Fibroblast of mammary gland (primary cell): ENCODE results near the gene BTBD9.

Source experiments
- DNase-seq: peaks from one replicate; pipeline ENCODE4 v3.0.0-alpha.2; 2010; ENCODE audit warnings: low read depth
- H3K4me3 ChIP-seq: 2 replicates; pipeline ENCODE4 v1.5.1; 2011; ENCODE audit warnings: low read depth, mild to moderate bottlenecking, low read length, moderate library complexity; ENCODE audit not compliant: control insufficient read depth
- TF ChIP-seq, protein P1 (sequence below): conservative IDR thresholded peaks from 2 replicates; pipeline ENCODE4 v1.5.1; 2011; ENCODE audit warnings: low read depth, low read length, inconsistent platforms; ENCODE audit not compliant: control insufficient read depth, insufficient read depth

BTBD9 gene

DNA sequence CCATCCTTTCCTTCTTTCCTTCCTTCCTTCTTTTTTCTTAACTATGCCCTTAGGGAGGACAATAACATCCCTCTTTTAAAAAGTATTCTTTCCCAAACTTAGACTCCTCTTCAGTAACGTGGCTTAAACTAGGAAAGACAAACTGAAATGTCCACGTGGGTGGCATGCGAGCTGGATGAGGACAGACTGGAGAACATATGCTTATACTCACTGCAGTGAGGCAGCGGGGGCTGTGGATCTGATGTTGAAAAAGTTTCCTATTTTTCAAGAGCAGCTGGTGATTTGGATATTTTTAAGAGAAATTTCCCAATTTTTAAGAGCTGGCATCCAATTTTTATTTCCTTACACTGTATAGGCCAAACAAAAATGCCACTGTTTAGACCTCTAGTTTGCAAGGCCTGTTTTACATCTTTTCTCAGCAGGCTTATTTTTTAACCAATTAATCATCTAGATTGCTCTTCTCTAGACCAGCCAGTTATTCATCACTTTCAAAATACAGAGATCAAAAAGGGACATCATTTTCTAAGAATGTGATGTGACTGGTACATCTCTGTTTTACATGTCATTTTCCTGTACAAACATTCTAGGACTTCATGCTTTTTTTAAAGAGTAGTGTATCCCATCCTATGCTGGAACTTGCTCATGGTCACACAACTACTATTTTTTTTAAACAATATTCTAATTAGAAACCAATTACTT, 226.5 kb downstream of the BTBD9 start:
- peak; percentile 25 for DNase-seq
- no peak overlapping the region for H3K4me3 ChIP-seq
- TF ChIP-seq, protein P1, sequence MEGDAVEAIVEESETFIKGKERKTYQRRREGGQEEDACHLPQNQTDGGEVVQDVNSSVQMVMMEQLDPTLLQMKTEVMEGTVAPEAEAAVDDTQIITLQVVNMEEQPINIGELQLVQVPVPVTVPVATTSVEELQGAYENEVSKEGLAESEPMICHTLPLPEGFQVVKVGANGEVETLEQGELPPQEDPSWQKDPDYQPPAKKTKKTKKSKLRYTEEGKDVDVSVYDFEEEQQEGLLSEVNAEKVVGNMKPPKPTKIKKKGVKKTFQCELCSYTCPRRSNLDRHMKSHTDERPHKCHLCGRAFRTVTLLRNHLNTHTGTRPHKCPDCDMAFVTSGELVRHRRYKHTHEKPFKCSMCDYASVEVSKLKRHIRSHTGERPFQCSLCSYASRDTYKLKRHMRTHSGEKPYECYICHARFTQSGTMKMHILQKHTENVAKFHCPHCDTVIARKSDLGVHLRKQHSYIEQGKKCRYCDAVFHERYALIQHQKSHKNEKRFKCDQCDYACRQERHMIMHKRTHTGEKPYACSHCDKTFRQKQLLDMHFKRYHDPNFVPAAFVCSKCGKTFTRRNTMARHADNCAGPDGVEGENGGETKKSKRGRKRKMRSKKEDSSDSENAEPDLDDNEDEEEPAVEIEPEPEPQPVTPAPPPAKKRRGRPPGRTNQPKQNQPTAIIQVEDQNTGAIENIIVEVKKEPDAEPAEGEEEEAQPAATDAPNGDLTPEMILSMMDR = no peak

DNA sequence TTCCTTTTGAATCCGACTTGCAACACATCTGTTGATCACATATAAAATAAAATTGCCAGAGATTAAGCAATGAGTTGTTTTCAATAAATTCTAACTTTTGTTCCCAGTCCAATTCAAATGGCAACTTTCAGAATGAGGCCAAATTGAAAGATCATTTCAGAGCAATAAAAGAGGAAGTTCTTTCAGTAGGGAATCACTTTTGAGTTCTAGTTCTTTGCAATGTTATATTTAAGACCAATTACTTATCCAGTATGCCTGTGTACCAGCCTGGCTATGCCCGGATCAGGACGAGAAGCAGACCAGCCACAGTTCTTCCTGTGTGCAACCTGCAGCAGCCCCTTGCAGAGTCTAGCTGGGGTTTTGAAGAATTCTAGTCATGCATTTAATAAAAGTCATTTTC, 232.5 kb downstream of the BTBD9 start:
- H3K4me3 ChIP-seq = no peak overlapping the region
- TF ChIP-seq, protein P1 = no peak
- no peak for DNase-seq

DNA sequence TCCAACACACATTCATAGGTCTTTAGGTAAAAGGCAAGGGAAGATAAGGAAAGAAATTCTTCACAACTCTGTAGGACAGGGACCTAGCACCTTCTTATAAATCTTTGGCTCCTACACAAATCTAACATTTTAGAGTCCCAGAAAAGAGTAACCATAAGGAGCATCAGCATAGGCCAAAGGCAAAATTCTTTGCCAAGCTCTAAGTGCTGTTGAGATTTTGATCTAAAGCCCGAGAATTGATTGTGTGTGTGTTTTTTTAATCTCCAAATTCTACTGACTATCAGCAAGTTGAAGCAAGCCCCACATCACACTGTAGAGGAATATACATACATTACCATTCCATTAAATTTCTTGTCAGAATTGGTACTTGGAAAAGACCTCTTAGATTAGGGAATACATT, 233.6 kb downstream of the BTBD9 start:
- H3K4me3 ChIP-seq = no peak overlapping the region
- TF ChIP-seq, protein P1 = no peak
- no peak for DNase-seq

DNA sequence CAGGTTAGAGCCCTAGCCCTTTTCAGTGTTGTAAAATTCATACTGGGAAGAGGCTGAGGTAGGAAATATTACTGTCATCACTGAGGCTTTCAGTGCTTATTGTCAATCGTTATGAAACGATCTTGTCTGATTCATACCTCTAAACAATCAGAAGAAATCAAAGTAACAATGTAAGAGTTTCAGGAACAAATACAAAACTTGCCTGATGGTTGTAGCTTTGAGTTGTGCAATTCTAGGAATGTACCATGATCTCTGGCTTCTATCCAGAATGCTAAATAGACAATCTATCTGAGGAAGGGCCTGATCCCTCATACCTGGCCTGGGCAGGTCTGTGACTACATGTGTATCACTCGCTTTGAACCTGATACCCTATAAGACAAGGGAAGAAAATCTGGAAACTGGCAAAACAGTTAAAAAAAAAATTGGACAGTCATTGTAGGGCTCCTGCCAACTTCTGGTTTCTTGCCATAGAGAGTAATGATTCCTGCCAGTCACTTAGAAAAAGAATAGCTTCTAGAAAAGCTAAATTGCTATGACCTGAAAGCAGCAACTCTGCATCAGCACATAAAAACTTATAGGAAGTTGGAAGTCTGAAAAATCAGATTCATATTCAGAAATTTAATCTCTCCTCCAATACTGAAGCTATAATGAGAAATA, 234.7 kb downstream of the BTBD9 start:
- peak; percentile 33 for DNase-seq
- TF ChIP-seq, protein P1 = no peak
- H3K4me3 ChIP-seq = no peak overlapping the region

DNA sequence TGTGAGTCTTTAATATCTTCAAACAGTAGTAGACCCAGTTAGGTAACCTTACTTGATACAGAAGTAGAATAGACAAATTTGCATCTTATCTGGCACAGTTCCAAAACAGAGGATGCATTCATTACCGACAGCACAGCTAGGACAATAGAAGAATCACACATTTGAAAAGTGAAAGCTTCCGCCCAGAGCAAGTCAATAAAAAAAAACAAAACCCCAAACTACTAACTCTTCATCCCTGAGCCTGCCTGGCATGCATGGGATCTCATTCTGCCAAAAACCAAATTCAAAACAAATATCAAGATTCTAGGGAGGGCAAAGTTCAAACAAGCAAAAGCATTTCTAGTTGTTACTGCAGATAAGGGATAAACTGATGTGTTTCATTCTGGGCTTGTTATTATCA, 235.4 kb downstream of the BTBD9 start:
- DNase-seq = no peak
- TF ChIP-seq, protein P1 = no peak
- H3K4me3 ChIP-seq = no peak overlapping the region

DNA sequence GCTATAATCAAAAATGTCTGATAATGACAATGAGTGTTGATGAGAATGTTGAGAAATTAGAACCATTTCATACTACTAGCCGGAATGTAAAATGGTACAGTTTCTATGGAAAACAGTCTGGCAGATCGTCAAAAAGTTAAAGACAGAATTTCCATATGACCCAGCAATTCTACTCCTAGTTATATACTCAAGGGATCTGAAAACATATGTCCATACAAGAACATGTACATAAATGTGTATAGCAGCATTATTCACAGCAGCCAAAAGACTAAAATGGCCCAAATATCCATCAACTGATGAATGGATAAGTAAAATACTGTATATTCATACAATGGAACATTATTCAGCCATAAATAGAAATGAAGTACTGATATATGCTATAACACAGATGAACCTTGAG, 236.2 kb downstream of the BTBD9 start:
- H3K4me3 ChIP-seq = no peak overlapping the region
- TF ChIP-seq, protein P1 = no peak
- no peak for DNase-seq
